Stomach (tissue), 4 donors: ENCODE measurements around the gene LYSMD2.

Experiments used
- EP300 ChIP-seq: sonication (generic); formaldehyde crosslinking; IDR thresholded peaks from one replicate; pipeline ENCODE4 v1.6.1; 2017; ENCODE audit warnings: antibody characterized with exemption
- POLR2A ChIP-seq, 4 donors: fragments of 450-650 bp; IDR thresholded peaks; one replicate each; pipeline ENCODE4 v1.6.1; 2016; ENCODE audit warnings: antibody characterized with exemption in 4 of 4, control low read depth in 2 of 4, mild to moderate bottlenecking in 1 of 4, moderate library complexity in 1 of 4
- POLR2AphosphoS5 ChIP-seq, 3 donors: sonication (generic); formaldehyde crosslinking; IDR thresholded peaks; one replicate each; pipeline ENCODE4 v1.6.1; 2016; ENCODE audit warnings: antibody characterized with exemption in 3 of 3
- TF ChIP-seq, protein P1 (sequence below), 7 experiments: fragments of 450-650 bp in 4 of 7; fragments of 200-600 bp in 3 of 7; sonication (generic) in 3 of 7; IDR thresholded peaks; one replicate each; pipeline ENCODE4 v1.5.1; 2016 to 2019; ENCODE audit warnings: antibody characterized with exemption in 7 of 7, control low read depth in 2 of 7, mild to moderate bottlenecking in 1 of 7

DNA sequence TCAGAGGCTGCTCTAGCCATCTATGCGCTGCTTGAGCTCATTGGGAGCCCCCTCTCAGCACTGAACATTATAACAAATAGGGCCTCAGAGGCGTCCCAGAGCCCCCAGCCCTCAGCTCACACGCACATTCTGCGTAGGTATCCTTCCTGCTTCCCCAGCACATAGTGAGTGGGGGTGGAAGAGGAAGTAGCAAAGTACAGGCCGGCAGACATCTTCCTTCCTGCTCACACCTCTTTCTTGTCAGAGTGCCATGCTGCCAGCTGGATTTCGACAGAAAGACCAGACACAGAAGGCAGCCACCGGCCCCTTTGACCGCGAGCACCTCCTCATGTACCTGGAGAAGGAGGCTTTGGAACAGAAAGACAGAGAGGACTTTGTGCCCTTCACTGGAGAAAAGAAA is 30.6 kb upstream of the LYSMD2 start:
- TF ChIP-seq, protein P1, sequence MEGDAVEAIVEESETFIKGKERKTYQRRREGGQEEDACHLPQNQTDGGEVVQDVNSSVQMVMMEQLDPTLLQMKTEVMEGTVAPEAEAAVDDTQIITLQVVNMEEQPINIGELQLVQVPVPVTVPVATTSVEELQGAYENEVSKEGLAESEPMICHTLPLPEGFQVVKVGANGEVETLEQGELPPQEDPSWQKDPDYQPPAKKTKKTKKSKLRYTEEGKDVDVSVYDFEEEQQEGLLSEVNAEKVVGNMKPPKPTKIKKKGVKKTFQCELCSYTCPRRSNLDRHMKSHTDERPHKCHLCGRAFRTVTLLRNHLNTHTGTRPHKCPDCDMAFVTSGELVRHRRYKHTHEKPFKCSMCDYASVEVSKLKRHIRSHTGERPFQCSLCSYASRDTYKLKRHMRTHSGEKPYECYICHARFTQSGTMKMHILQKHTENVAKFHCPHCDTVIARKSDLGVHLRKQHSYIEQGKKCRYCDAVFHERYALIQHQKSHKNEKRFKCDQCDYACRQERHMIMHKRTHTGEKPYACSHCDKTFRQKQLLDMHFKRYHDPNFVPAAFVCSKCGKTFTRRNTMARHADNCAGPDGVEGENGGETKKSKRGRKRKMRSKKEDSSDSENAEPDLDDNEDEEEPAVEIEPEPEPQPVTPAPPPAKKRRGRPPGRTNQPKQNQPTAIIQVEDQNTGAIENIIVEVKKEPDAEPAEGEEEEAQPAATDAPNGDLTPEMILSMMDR (IDR thresholded peaks at IDR 0.05): no peak
- TF ChIP-seq POLR2AphosphoS5 (IDR thresholded peaks at IDR 0.05) (no peak), POLR2A (IDR thresholded peaks at IDR 0.05) (no peak), EP300 (no peak)
